ENCODE measurements around the gene SPECC1L.

Gene SPECC1L

DNA sequence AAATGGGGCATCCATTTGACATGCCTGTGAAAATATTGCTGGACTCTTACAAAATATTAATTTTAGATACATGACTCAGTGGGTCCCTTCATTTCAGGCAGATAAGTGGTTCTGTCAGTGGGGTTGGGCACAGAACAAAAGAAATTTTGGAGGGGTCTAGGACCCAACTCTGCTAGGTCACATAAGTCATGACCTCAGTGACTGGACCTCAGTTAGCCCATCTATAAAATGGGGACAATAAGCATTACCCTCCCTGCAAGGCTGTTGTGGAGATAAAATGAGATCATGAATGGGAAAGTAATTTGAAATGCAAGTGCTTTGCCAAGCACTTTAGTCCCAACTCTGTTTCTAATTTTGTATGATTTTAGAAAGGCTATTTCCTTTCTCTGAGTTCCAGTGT lies 180.5 kb downstream of the SPECC1L start:
- TF ChIP-seq, protein P1, sequence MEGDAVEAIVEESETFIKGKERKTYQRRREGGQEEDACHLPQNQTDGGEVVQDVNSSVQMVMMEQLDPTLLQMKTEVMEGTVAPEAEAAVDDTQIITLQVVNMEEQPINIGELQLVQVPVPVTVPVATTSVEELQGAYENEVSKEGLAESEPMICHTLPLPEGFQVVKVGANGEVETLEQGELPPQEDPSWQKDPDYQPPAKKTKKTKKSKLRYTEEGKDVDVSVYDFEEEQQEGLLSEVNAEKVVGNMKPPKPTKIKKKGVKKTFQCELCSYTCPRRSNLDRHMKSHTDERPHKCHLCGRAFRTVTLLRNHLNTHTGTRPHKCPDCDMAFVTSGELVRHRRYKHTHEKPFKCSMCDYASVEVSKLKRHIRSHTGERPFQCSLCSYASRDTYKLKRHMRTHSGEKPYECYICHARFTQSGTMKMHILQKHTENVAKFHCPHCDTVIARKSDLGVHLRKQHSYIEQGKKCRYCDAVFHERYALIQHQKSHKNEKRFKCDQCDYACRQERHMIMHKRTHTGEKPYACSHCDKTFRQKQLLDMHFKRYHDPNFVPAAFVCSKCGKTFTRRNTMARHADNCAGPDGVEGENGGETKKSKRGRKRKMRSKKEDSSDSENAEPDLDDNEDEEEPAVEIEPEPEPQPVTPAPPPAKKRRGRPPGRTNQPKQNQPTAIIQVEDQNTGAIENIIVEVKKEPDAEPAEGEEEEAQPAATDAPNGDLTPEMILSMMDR (IDR thresholded peaks at IDR 0.05; ENCODE audit: low read depth, low read length) = no peak
- H3K4me3 ChIP-seq (ENCODE audit: low read depth, low read length) = no peak overlapping the region

DNA sequence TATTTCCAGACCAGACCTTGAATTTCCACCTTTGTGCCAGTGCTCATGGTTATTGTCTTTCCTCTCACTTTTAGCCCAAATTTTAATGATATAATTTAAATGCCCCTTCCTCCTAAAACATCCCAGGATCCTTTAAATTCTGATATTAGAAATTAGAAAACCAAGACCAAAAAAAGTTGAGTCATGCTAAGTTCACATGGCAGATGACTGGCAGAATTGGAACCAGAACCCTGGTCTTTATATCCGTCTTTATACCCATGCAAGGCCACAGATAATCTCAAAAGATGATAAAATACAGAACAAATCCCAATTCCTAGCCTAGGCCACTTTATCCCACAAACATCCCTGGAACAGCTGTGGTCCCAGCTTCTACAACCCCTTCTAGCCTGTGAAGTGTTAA lies 183.2 kb downstream of the SPECC1L start:
- H3K4me3 ChIP-seq (ENCODE audit: low read depth, low read length) = no peak overlapping the region
- TF ChIP-seq, protein P1 (IDR thresholded peaks at IDR 0.05; ENCODE audit: low read depth, low read length) = no peak

GRCh38 chr22:24455039-24455438 lies 184.4 kb downstream of the SPECC1L start:
- H3K4me3 ChIP-seq (ENCODE audit: low read depth, low read length) = no peak overlapping the region
- TF ChIP-seq, protein P1 (IDR thresholded peaks at IDR 0.05; ENCODE audit: low read depth, low read length) = no peak

GRCh38 chr22:24455751-24456426 lies 185.3 kb downstream of the SPECC1L start:
- no peak overlapping the region for H3K4me3 ChIP-seq (ENCODE audit: low read depth, low read length)
- TF ChIP-seq, protein P1 (IDR thresholded peaks at IDR 0.05; ENCODE audit: low read depth, low read length) = no peak

DNA sequence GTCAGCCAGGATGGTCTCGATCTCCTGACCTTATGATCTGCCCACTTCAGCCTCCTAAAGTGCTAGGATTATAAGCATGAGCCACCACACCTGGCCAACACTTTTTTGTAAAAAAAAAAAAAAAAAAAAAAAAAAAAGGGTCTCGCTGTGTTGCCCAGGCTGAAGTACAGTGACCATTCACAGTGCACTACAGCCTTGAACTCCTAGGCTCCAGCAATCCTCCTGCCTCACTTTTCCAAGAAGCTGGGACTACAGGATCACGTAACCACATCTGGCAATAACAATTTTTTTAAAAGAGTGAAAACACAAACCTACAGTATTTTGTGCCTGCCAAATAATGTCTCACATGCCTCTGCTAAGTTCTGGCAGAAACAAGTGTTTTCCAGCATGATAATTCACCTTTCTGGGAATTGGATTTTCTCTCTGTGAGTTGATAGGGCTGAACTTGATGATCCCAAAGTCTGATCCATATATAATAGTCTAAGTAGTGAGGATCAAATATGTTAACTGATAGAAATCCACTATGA lies 187.3 kb downstream of the SPECC1L start:
- TF ChIP-seq, protein P1 (IDR thresholded peaks at IDR 0.05; ENCODE audit: low read depth, low read length) = no peak
- H3K4me3 ChIP-seq (ENCODE audit: low read depth, low read length) = no peak overlapping the region

GRCh38 chr22:24459911-24460310 lies 189.3 kb downstream of the SPECC1L start:
- TF ChIP-seq, protein P1 (IDR thresholded peaks at IDR 0.05; ENCODE audit: low read depth, low read length) = no peak

DNA sequence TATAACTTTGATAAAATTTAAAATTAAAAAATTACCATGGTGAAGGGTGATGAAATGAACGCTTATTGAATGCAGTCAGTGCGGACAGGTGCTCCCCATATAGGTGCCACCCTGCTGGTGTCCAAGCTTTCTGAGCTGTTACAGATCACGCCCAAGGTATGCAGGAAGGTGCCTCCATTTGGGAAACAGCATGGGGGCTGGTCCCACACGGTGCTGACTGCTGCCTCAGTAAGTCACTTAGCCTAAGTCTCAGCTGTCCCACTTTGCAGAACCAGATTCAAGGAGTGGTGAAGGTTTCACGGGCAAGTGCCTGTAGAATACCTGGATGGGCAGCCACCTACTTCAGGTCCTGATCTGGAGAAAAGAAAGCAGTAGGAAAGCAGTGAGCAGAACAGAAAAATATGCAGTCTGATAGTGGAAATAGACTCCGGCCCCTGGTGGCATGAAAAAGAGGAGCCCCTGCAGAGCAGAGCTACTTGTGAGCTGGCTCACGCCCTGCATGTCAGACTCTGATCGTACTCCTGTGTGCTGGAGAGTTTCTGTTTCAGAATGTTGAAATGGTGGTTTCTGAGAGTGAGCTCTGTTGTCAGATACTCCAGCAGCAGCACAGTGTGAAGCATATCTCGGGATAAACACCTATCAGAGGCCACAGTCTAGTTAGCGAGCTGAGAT lies 189.9 kb downstream of the SPECC1L start:
- no peak overlapping the region for H3K4me3 ChIP-seq (ENCODE audit: low read depth, low read length)
- TF ChIP-seq, protein P1 (IDR thresholded peaks at IDR 0.05; ENCODE audit: low read depth, low read length) = no peak

More at GRCh38 chr22:24459911-24460310, 189.3 kb downstream of the SPECC1L start:
- no peak overlapping the region for H3K4me3 ChIP-seq (ENCODE audit: low read depth, low read length)
